Measurements from ENCODE around the gene GPR153. TPM values are rescaled to one million over a fixed set of nuclear protein-coding genes. Genes with fewer than 3 reads are reported as not detected.
A peak's percentile ranks its signal among the peaks of the same experiment; 100 is the strongest.

The GPR153 gene
- total RNA-seq, 1 donor from 2014 or later, result 4.2 TPM

DNA sequence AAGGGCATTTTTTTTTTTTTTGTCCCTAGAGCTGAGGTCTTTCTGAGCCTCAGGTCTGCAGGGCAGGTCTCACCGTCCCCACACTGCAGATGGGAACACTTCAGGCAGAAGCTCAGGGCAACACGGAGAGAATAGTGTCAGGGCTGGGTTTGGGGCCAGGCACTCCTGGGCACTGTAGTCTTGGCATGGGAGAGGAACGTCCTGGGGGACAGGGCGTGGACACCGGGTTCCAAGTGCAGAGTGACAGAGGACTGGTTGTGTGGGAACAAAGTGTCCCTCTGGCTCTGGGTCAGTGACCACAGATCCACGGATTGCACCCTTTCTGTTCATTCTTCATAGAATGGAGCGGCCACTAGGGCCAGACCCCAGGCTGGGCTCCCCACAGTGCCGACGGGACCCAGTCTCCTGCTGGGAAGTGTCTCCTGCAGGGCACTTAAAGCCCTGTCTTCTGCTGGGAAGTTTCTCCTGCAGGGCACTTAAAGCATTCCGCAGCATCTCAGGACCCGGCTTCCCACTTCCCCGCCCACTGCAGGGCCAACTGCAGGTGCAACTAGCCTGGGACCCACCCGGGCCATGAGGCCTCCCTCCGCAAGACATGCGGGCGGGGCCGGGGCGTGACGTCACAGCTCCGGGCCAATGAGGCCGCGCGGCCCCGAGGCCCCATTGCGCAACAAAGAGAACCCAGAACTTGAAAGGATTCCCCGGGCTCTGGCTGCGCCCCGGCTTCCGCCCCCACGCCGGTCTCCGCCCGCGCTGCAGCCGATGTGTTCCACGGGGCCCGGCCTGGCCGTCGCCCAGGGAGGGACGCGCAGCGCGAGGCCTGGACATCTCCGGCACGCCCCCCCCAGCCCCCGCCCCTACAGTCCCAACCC lies 1.2 kb downstream of the GPR153 start:
- TF ChIP-seq, protein P1, sequence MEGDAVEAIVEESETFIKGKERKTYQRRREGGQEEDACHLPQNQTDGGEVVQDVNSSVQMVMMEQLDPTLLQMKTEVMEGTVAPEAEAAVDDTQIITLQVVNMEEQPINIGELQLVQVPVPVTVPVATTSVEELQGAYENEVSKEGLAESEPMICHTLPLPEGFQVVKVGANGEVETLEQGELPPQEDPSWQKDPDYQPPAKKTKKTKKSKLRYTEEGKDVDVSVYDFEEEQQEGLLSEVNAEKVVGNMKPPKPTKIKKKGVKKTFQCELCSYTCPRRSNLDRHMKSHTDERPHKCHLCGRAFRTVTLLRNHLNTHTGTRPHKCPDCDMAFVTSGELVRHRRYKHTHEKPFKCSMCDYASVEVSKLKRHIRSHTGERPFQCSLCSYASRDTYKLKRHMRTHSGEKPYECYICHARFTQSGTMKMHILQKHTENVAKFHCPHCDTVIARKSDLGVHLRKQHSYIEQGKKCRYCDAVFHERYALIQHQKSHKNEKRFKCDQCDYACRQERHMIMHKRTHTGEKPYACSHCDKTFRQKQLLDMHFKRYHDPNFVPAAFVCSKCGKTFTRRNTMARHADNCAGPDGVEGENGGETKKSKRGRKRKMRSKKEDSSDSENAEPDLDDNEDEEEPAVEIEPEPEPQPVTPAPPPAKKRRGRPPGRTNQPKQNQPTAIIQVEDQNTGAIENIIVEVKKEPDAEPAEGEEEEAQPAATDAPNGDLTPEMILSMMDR (IDR thresholded peaks at IDR 0.05), result no peak
- DNase-seq (ENCODE audit: extremely low spot score, unreplicated experiment), result no peak
- peak overlapping the region; percentile 38 for H3K4me3 Mint-ChIP-seq (ENCODE audit: unreplicated experiment)
- H3K36me3 Mint-ChIP-seq (ENCODE audit: unreplicated experiment), result no peaks in the 10 kb centered on the region
- peaks cover 3% of the 10 kb centered on the region for H3K4me1 Mint-ChIP-seq (ENCODE audit: unreplicated experiment)
- H3K27ac Mint-ChIP-seq (ENCODE audit: unreplicated experiment), result no peak overlapping the region
- H3K9me3 Mint-ChIP-seq (ENCODE audit: unreplicated experiment), result no peaks in the 10 kb centered on the region
- H3K27me3 Mint-ChIP-seq (ENCODE audit: unreplicated experiment), result no peaks in the 10 kb centered on the region

DNA sequence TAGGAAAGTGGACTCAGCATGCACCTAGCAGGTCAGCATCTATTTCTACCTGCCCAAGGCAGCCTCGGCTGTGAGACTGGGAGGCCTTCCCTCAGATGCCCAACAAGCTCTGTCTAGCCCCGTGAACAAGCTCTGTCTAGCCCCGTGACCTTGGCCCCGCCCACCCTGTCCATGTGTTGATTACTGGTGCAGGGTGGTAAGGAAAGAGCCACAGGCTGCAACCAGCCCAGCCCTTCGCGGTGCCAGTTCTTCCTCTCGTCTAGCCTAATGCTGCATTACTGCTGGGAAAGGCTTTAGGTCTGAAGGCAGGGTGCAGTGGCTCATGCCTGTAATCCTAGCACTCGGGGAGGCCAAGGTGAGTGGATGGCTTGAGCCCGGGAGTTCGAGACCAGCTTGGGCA lies 2.2 kb downstream of the GPR153 start:
- TF ChIP-seq, protein P1 (IDR thresholded peaks at IDR 0.05), result no peak
- H3K4me3 Mint-ChIP-seq (ENCODE audit: unreplicated experiment), result no peak overlapping the region
- H3K27ac Mint-ChIP-seq (ENCODE audit: unreplicated experiment), result no peak overlapping the region

DNA sequence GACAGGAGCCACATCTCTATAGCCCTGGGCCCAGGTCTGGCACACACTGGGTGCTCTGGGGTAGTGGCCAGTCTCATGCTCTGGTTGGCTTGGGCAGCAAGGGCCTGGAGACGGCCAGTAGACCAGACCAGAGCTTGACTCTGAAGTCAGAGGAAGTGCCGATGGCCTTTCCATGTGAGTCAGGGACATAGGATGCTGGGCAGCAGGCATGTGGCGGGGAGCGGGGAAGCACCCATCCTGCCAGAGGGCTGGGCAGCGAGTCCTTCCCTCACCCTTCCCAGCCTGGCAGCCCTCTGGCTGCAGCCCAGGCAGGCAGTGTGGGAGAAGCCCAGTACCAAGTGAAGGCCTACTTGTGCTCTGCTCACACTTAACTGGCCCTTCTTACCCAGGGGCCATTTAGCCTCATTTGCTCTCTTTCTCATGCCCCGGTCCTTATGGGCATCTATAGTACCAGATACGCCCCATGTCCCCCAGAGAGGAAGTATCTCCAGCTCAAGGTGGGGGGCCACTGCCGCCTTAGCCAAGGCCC lies 3.3 kb downstream of the GPR153 start:
- Mint-ChIP-seq H3K4me3 (ENCODE audit: unreplicated experiment) (no peak overlapping the region), H3K27ac (ENCODE audit: unreplicated experiment) (no peak overlapping the region), H3K9me3 (ENCODE audit: unreplicated experiment) (no peaks in the 10 kb centered on the region), H3K36me3 (ENCODE audit: unreplicated experiment) (no peaks in the 10 kb centered on the region), H3K27me3 (ENCODE audit: unreplicated experiment) (no peaks in the 10 kb centered on the region), H3K4me1 (ENCODE audit: unreplicated experiment) (peaks cover 3% of the 10 kb centered on the region)
- TF ChIP-seq, protein P1 (IDR thresholded peaks at IDR 0.05), result no peak
- DNase-seq (ENCODE audit: extremely low spot score, unreplicated experiment), result no peak

More for the DNA sequence above, 2.2 kb downstream of the GPR153 start:
- DNase-seq (ENCODE audit: extremely low spot score, unreplicated experiment), result no peak
- Mint-ChIP-seq H3K4me1 (ENCODE audit: unreplicated experiment) (peaks cover 3% of the 10 kb centered on the region), H3K27me3 (ENCODE audit: unreplicated experiment) (no peaks in the 10 kb centered on the region), H3K9me3 (ENCODE audit: unreplicated experiment) (no peaks in the 10 kb centered on the region), H3K36me3 (ENCODE audit: unreplicated experiment) (no peaks in the 10 kb centered on the region)

DNA sequence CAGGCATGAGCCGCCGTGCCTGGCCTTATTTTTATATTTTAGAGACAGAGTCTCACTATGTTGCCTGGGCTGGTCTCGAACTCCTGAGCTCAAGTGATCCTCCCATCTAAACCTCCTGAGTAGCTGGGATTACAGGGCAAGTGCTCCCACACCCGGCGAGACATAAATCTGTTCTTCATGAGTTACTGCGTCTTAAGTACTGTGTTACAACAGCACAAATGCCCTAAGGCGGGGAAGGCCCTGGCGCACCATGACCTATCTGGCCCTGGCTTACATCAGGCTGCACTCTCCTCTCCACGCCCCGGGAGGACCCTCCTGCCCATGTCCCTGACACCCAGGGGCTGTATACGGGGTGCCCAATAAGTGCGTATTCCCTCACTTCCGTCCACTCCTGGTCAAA lies 4.3 kb downstream of the GPR153 start:
- H3K4me1 Mint-ChIP-seq (ENCODE audit: unreplicated experiment), result peaks cover 1% of the 10 kb centered on the region
- no peaks in the 10 kb centered on the region for H3K9me3 Mint-ChIP-seq (ENCODE audit: unreplicated experiment)
- H3K4me3 Mint-ChIP-seq (ENCODE audit: unreplicated experiment), result no peak overlapping the region
- no peak for DNase-seq (ENCODE audit: extremely low spot score, unreplicated experiment)
- H3K27me3 Mint-ChIP-seq (ENCODE audit: unreplicated experiment), result no peaks in the 10 kb centered on the region
- TF ChIP-seq, protein P1 (IDR thresholded peaks at IDR 0.05), result no peak
- H3K27ac Mint-ChIP-seq (ENCODE audit: unreplicated experiment), result no peak overlapping the region
- H3K36me3 Mint-ChIP-seq (ENCODE audit: unreplicated experiment), result no peaks in the 10 kb centered on the region

DNA sequence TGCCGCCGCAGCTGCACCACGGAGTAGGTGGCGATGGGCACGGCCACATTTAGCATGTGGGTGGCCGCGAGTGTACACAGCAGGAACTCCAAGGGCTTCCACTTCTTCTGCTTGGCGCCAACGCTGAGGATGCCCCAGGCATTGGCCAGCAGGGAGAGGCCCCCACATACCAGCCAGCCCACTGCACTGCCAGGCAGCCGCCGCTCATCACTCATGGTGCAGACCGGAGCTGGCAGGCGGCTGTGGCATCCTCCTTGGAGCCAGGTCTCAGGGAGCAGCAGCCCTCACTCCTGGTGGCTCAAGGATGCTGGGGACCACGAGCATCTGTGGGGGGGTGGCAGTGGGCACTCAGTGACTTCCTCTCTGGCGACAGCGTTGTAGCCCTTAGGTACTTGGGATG lies 6.2 kb downstream of the GPR153 start:
- no peak overlapping the region for H3K27ac Mint-ChIP-seq (ENCODE audit: unreplicated experiment)
- TF ChIP-seq, protein P1 (IDR thresholded peaks at IDR 0.05), result no peak
- peaks cover 13% of the 10 kb centered on the region for H3K27me3 Mint-ChIP-seq (ENCODE audit: unreplicated experiment)
- no peaks in the 10 kb centered on the region for H3K36me3 Mint-ChIP-seq (ENCODE audit: unreplicated experiment)
- H3K4me3 Mint-ChIP-seq (ENCODE audit: unreplicated experiment), result no peak overlapping the region
- H3K4me1 Mint-ChIP-seq (ENCODE audit: unreplicated experiment), result peaks cover 2% of the 10 kb centered on the region
- DNase-seq (ENCODE audit: extremely low spot score, unreplicated experiment), result no peak
- H3K9me3 Mint-ChIP-seq (ENCODE audit: unreplicated experiment), result no peaks in the 10 kb centered on the region
